SK-N-SH (cell line): ENCODE results near the gene FETUB. TPM values are rescaled to one million over a fixed set of nuclear protein-coding genes. Genes with fewer than 3 reads are reported as not detected.

Experiments used
- CTCF ChIA-PET: fragments of 300-600, 350-600 bp; formaldehyde crosslinking; extraction: SDS; loops from one replicate; lab custom pipeline; 2021; lab: Yijun Ruan, JAX
- POLR2A ChIA-PET: fragments of 350-600 bp; sonication (Branson Sonifier 250); formaldehyde crosslinking; extraction: SDS; loops from one replicate; lab custom pipeline; 2020; ENCODE audit warnings: antibody characterized with exemption, inconsistent platforms; lab: Yijun Ruan, JAX
- DNase-seq: peaks from one replicate; pipeline ENCODE4 v3.0.0; 2012
- H2AFZ ChIP-seq: fragments of 200-600 bp; sonication (generic); 2 replicates; pipeline ENCODE4 v1.8.1; 2016; ENCODE audit warnings: antibody characterized with exemption, mild to moderate bottlenecking, low read depth
- H3F3A ChIP-seq: fragments of 200-600 bp; sonication (generic); replicated peaks from 2 replicates; pipeline ENCODE3; 2016; ENCODE audit warnings: antibody characterized with exemption, mild to moderate bottlenecking; ENCODE audit not compliant: insufficient read depth
- H3K27ac ChIP-seq, 2 experiments: fragments of 200-500 bp in 1 of 2; fragments of 200-600 bp in 1 of 2; sonication (Bioruptor generic) in 1 of 2; sonication (generic), shearing (Covaris generic) in 1 of 2; 2 replicates each; pipeline versions ENCODE4 v1.5.1 to v1.6.1; 2014 to 2016; ENCODE audit warnings: low read depth in 2 of 2, inconsistent platforms in 1 of 2, low read length in 1 of 2, mild to moderate bottlenecking in 1 of 2, mixed read lengths in 1 of 2
- H3K27me3 ChIP-seq: fragments of 200-600 bp; sonication (generic), shearing (Covaris generic); 2 replicates; pipeline ENCODE4 v1.6.1; 2016; ENCODE audit warnings: mixed run types; ENCODE audit not compliant: insufficient read depth
- H3K36me3 ChIP-seq, 2 experiments: fragments of 200-500 bp in 1 of 2; fragments of 200-600 bp in 1 of 2; sonication (Bioruptor generic) in 1 of 2; sonication (generic) in 1 of 2; replicated peaks in 1 of 2; 2 replicates each; pipeline versions ENCODE3 to v1.5.1; 2014 to 2016; ENCODE audit warnings: low read length in 1 of 2, mild to moderate bottlenecking in 1 of 2; ENCODE audit not compliant: insufficient read depth in 2 of 2, control insufficient read depth in 1 of 2
- H3K4me1 ChIP-seq, 2 experiments: fragments of 200-500 bp in 1 of 2; fragments of 200-600 bp in 1 of 2; sonication (Bioruptor generic) in 1 of 2; sonication (generic), shearing (Covaris generic) in 1 of 2; 2 replicates each; pipeline versions ENCODE4 v1.5.1 to v1.6.1; 2014 to 2016; ENCODE audit warnings: low read depth in 1 of 2, low read length in 1 of 2, mixed run types in 1 of 2; ENCODE audit not compliant: insufficient read depth in 2 of 2, control insufficient read depth in 1 of 2
- H3K4me2 ChIP-seq: fragments of 200-600 bp; sonication (generic), shearing (Covaris generic); 2 replicates; pipeline ENCODE4 v1.6.1; 2017; ENCODE audit warnings: mixed run types
- H3K4me3 ChIP-seq, 2 experiments: fragments of 200-500 bp in 1 of 2; fragments of 200-600 bp in 1 of 2; sonication (Bioruptor generic) in 1 of 2; sonication (generic), shearing (Covaris generic) in 1 of 2; 2 replicates each; pipeline versions ENCODE4 v1.5.1 to v1.8.1; 2014 to 2016; ENCODE audit warnings: low read depth in 2 of 2, inconsistent platforms in 1 of 2, low read length in 1 of 2, mild to moderate bottlenecking in 1 of 2, mixed read lengths in 1 of 2, moderate library complexity in 1 of 2
- H3K79me2 ChIP-seq: fragments of 200-600 bp; sonication (generic); 2 replicates; pipeline ENCODE4 v1.8.1; 2017; ENCODE audit warnings: mild to moderate bottlenecking; ENCODE audit not compliant: insufficient read depth
- H3K9ac ChIP-seq: fragments of 200-600 bp; sonication (generic); 2 replicates; pipeline ENCODE4 v1.6.1; 2017; ENCODE audit warnings: mixed run types
- H3K9me2 ChIP-seq: fragments of 200-600 bp; sonication (generic); 2 replicates; pipeline ENCODE4 v1.6.1; 2017; ENCODE audit warnings: mixed run types
- H3K9me3 ChIP-seq: fragments of 200-600 bp; sonication (generic); 2 replicates; pipeline ENCODE4 v1.6.1; 2017; ENCODE audit warnings: mixed run types, mild to moderate bottlenecking, moderate library complexity
- H4K20me1 ChIP-seq: fragments of 200-600 bp; sonication (generic); 2 replicates; pipeline ENCODE4 v1.6.1; 2017; ENCODE audit warnings: mild to moderate bottlenecking, mixed run types; ENCODE audit not compliant: insufficient read depth
- CHD2 ChIP-seq: fragments of 150-350 bp; IDR thresholded peaks from 2 replicates; pipeline ENCODE4 v1.6.1; 2018; ENCODE audit warnings: low read length; ENCODE audit not compliant: partially characterized antibody
- ELF1 ChIP-seq: IDR thresholded peaks from 2 replicates; pipeline ENCODE4 v1.4.0; 2012
- EP300 ChIP-seq, 2 experiments: IDR thresholded peaks; 2 replicates each; pipeline versions ENCODE4 v1.4.0 to v1.6.1; 2012; ENCODE audit warnings: borderline replicate concordance in 1 of 2, low read depth in 1 of 2, low read length in 1 of 2
- FOXJ3 ChIP-seq: sonication (generic); formaldehyde crosslinking; IDR thresholded peaks from 2 replicates; pipeline ENCODE4 v1.5.1; 2020; ENCODE audit warnings: mild to moderate bottlenecking, missing genetic modification reagents
- JUND ChIP-seq: IDR thresholded peaks from 2 replicates; pipeline ENCODE4 v1.4.0; 2012
- MXI1 ChIP-seq: IDR thresholded peaks from 2 replicates; pipeline ENCODE4 v1.6.1; 2012; ENCODE audit warnings: mild to moderate bottlenecking, low read depth, low read length, improper control_type of control experiment
- NRF1 ChIP-seq: IDR thresholded peaks from 2 replicates; pipeline ENCODE4 v1.6.1; 2012; ENCODE audit warnings: low read depth, mild to moderate bottlenecking, low read length
- POLR2AphosphoS5 ChIP-seq: IDR thresholded peaks from 2 replicates; pipeline ENCODE4 v1.6.1; 2012; ENCODE audit warnings: low read depth, low read length
- RCOR1 ChIP-seq: fragments of 150-350 bp; IDR thresholded peaks from 2 replicates; pipeline ENCODE4 v1.6.1; 2017; ENCODE audit warnings: antibody characterized with exemption, low read length
- RFX5 ChIP-seq: IDR thresholded peaks from 2 replicates; pipeline ENCODE4 v1.6.1; 2012; ENCODE audit warnings: mild to moderate bottlenecking, improper control_type of control experiment, low read length
- RXRA ChIP-seq: IDR thresholded peaks from 2 replicates; pipeline ENCODE4 v1.4.0; 2012; ENCODE audit warnings: low read depth, mild to moderate bottlenecking, borderline replicate concordance
- SMC3 ChIP-seq: IDR thresholded peaks from 2 replicates; pipeline ENCODE4 v1.6.1; 2012; ENCODE audit warnings: low read depth, low read length, improper control_type of control experiment
- TCF12 ChIP-seq: IDR thresholded peaks from 2 replicates; pipeline ENCODE4 v1.4.0; 2012
- YY1 ChIP-seq: IDR thresholded peaks from 2 replicates; pipeline ENCODE4 v1.4.0; 2012; ENCODE audit warnings: low read depth, mild to moderate bottlenecking
- WGBS: methylation state at CpG from one replicate; pipeline ENCODE4 v1.1.6; 2017; ENCODE audit warnings: low lambda C conversion rate; 5-methylcytosine and 5-hydroxymethylcytosine counted together
- polyA plus RNA-seq, 3 experiments: library from polyadenylated mRNA; depleted of rRNA; stranded (reverse); fragments of >200 nt; gene quantifications; 2 replicates each; pipeline ENCODE4 v1.2.3, GENCODE V29; 2012
- TF ChIP-seq, protein P1 (sequence below): IDR thresholded peaks from 2 replicates; pipeline ENCODE4 v1.4.0; 2012; ENCODE audit warnings: low read depth
- TF ChIP-seq, protein P2 (sequence below): IDR thresholded peaks from 2 replicates; pipeline ENCODE4 v1.6.1; 2012; ENCODE audit warnings: mild to moderate bottlenecking, low read depth, low read length, moderate library complexity
- TF ChIP-seq, protein P3 (sequence below): IDR thresholded peaks from 2 replicates; pipeline ENCODE4 v1.4.0; 2012; ENCODE audit warnings: low read depth, borderline replicate concordance

The FETUB gene
- polyA plus RNA-seq, 1 of the 3 experiments (the other 2 are of a cell fraction), result 0.05 TPM

DNA sequence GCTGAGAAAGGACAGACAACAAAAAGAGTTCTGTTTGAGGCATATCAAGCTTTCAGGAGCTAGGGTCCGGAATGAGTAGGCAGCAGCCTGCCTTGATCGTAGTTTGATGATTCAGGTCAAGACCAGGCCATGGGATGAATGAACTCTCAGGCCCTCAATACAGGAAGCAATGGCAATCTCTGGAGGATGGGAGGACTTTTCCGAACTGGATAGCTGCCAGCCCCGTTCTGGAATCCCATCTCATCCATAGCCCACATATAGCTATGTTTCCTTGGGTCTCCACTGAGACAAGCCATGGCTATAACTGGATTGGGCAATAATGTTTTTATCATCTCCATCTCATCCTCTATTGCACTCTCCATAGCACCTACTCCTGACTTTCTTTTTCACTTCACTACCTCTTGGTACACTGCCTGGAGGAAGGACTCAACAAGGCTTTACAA, 14.6 kb upstream of the FETUB start:
- Histone ChIP-seq H3K27ac (no peak overlapping the region), H3K4me2 (no peak overlapping the region), H3K9me2 (no peaks in the 10 kb centered on the region), H3F3A (no peaks in the 10 kb centered on the region), H3K79me2 (no peaks in the 10 kb centered on the region), H3K4me3 (no peak overlapping the region), H2AFZ (no peak overlapping the region), H3K27me3 (peaks cover 20% of the 10 kb centered on the region; the same call in 1 of the 2 replicates), H3K9me3 (no peaks in the 10 kb centered on the region), H4K20me1 (no peaks in the 10 kb centered on the region), H3K9ac (no peak overlapping the region), H3K36me3 (no peaks in the 10 kb centered on the region), H3K4me1 (no peaks in the 10 kb centered on the region)
- CTCF ChIA-PET, result interaction anchor here (0.6 to 4.9 kb wide), 4 partner anchors 10 to 732 kb away, joined by 3 to 51 read pairs (median 4); no protein-coding TSS in a partner anchor
- no peak for DNase-seq
- TF ChIP-seq RXRA, result no peak
- TF ChIP-seq NRF1, result no peak
- TF ChIP-seq, protein P1, sequence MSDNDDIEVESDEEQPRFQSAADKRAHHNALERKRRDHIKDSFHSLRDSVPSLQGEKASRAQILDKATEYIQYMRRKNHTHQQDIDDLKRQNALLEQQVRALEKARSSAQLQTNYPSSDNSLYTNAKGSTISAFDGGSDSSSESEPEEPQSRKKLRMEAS, result no peak
- no peak for TF ChIP-seq JUND
- TF ChIP-seq EP300 (IDR thresholded peaks at IDR 0.05; ENCODE audit: borderline replicate concordance in 1 of 2, low read depth in 1 of 2, low read length in 1 of 2), result no peak
- TF ChIP-seq RCOR1, result no peak
- TF ChIP-seq TCF12, result no peak
- TF ChIP-seq FOXJ3 (CRISPR knock-in tag), result no peak
- no peak for TF ChIP-seq MXI1
- no peak for TF ChIP-seq ELF1
- TF ChIP-seq SMC3, result no peak
- TF ChIP-seq, protein P2, sequence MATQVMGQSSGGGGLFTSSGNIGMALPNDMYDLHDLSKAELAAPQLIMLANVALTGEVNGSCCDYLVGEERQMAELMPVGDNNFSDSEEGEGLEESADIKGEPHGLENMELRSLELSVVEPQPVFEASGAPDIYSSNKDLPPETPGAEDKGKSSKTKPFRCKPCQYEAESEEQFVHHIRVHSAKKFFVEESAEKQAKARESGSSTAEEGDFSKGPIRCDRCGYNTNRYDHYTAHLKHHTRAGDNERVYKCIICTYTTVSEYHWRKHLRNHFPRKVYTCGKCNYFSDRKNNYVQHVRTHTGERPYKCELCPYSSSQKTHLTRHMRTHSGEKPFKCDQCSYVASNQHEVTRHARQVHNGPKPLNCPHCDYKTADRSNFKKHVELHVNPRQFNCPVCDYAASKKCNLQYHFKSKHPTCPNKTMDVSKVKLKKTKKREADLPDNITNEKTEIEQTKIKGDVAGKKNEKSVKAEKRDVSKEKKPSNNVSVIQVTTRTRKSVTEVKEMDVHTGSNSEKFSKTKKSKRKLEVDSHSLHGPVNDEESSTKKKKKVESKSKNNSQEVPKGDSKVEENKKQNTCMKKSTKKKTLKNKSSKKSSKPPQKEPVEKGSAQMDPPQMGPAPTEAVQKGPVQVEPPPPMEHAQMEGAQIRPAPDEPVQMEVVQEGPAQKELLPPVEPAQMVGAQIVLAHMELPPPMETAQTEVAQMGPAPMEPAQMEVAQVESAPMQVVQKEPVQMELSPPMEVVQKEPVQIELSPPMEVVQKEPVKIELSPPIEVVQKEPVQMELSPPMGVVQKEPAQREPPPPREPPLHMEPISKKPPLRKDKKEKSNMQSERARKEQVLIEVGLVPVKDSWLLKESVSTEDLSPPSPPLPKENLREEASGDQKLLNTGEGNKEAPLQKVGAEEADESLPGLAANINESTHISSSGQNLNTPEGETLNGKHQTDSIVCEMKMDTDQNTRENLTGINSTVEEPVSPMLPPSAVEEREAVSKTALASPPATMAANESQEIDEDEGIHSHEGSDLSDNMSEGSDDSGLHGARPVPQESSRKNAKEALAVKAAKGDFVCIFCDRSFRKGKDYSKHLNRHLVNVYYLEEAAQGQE, result no peak
- no peak for TF ChIP-seq POLR2AphosphoS5
- WGBS, result 31% methylated on average over 4 of the region's 4 CpGs
- POLR2A ChIA-PET, result no interaction called here

DNA sequence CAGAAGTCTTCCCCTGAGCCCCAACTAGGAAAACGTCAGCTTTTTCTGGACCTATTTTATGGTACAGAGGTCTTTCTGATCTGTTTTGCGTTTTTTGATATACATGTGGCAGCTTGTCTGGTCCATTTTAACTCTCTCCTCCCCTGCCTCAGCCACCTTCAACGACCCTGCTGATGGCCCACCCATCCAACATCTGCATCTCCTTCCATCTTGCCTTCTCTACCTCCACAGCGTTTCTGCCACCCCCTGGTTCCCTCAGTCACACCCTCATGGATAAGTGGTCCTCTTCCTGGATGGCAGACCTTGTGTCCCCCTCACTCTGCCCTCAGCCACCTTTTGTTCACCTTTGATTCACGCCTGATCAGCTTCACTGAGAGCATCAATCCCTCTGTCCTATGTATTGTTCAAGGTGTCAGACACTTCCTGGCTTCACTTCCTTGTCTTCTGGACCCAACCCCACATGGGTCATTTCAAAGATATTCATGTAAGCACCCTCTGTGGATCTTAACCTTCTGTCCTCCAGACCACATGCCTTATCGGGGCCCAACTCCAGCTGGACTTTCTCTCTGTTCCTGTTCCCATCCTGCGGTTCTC, 13.8 kb upstream of the FETUB start:
- Histone ChIP-seq H4K20me1 (no peaks in the 10 kb centered on the region), H3K79me2 (no peaks in the 10 kb centered on the region), H3K4me2 (no peak overlapping the region), H2AFZ (no peak overlapping the region), H3K9ac (no peak overlapping the region), H3F3A (no peaks in the 10 kb centered on the region), H3K36me3 (no peaks in the 10 kb centered on the region), H3K9me2 (no peaks in the 10 kb centered on the region), H3K4me3 (no peak overlapping the region), H3K4me1 (no peaks in the 10 kb centered on the region), H3K27ac (no peak overlapping the region), H3K27me3 (peaks cover 12% of the 10 kb centered on the region; the same call in 1 of the 2 replicates), H3K9me3 (no peaks in the 10 kb centered on the region)
- 9% methylated on average over 7 of the region's 7 CpGs for WGBS
- DNase-seq, result no peak
- POLR2A ChIA-PET, result interaction anchor here (1.0 kb wide), 1 partner anchor 11 kb away, joined by 3 read pairs; no protein-coding TSS in a partner anchor
- CTCF ChIA-PET, result interaction anchor here (1.1 to 4.9 kb wide), 3 partner anchors 10 to 648 kb away, joined by 4 to 51 read pairs (median 4); no protein-coding TSS in a partner anchor
- no peak for TF ChIP-seq EP300 (IDR thresholded peaks at IDR 0.05; ENCODE audit: borderline replicate concordance in 1 of 2, low read depth in 1 of 2, low read length in 1 of 2)
- TF ChIP-seq RCOR1, result no peak
- TF ChIP-seq JUND, result no peak
- TF ChIP-seq, protein P3, sequence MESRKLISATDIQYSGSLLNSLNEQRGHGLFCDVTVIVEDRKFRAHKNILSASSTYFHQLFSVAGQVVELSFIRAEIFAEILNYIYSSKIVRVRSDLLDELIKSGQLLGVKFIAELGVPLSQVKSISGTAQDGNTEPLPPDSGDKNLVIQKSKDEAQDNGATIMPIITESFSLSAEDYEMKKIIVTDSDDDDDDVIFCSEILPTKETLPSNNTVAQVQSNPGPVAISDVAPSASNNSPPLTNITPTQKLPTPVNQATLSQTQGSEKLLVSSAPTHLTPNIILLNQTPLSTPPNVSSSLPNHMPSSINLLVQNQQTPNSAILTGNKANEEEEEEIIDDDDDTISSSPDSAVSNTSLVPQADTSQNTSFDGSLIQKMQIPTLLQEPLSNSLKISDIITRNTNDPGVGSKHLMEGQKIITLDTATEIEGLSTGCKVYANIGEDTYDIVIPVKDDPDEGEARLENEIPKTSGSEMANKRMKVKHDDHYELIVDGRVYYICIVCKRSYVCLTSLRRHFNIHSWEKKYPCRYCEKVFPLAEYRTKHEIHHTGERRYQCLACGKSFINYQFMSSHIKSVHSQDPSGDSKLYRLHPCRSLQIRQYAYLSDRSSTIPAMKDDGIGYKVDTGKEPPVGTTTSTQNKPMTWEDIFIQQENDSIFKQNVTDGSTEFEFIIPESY, result no peak
- TF ChIP-seq RFX5, result no peak
- no peak for TF ChIP-seq YY1
- TF ChIP-seq ELF1, result no peak
- TF ChIP-seq, protein P1, result no peak
- TF ChIP-seq CHD2, result no peak
